Astrocyte (in vitro differentiated cells and primary cell): ENCODE data around the gene SEPTIN3. TPM values are rescaled to one million over a fixed set of nuclear protein-coding genes. Genes with fewer than 3 reads are reported as not detected.

ENCODE experiments used
- DNase-seq: peaks from one replicate; pipeline ENCODE4 v3.0.0-alpha.2; 2010; ENCODE audit warnings: low read depth
- FAIRE-seq: peaks from 2 replicates; lab custom pipeline; 2011; peaks lifted over from hg19 to GRCh38; lab: Jason Lieb, UNC
- H2AFZ ChIP-seq: 2 replicates; pipeline ENCODE4 v1.6.0; 2012; ENCODE audit warnings: low read depth, low read length, inconsistent platforms
- H3K27ac ChIP-seq: 2 replicates; pipeline ENCODE4 v1.5.1; 2011; ENCODE audit warnings: low read depth, low read length, inconsistent platforms
- H3K27me3 ChIP-seq: 2 replicates; pipeline ENCODE4 v1.6.0; 2011; ENCODE audit warnings: low read length, inconsistent platforms; ENCODE audit not compliant: insufficient read depth
- H3K36me3 ChIP-seq: 2 replicates; pipeline ENCODE4 v1.5.1; 2011; ENCODE audit warnings: low read length, inconsistent platforms; ENCODE audit not compliant: insufficient read depth
- H3K4me1 ChIP-seq: 2 replicates; pipeline ENCODE4 v1.5.1; 2011; ENCODE audit warnings: low read length, inconsistent platforms; ENCODE audit not compliant: insufficient read depth
- H3K4me2 ChIP-seq: 2 replicates; pipeline ENCODE4 v1.6.0; 2012; ENCODE audit warnings: low read length, inconsistent platforms
- H3K4me3 ChIP-seq: 2 replicates; pipeline ENCODE4 v1.5.1; 2011; ENCODE audit warnings: low read depth, mild to moderate bottlenecking, low read length, inconsistent platforms; ENCODE audit not compliant: insufficient read depth
- H3K79me2 ChIP-seq: 2 replicates; pipeline ENCODE4 v1.6.0; 2012; ENCODE audit warnings: mild to moderate bottlenecking, low read length, inconsistent platforms; ENCODE audit not compliant: insufficient read depth
- H3K9ac ChIP-seq: 2 replicates; pipeline ENCODE4 v1.6.0; 2012; ENCODE audit warnings: mild to moderate bottlenecking, low read length, inconsistent platforms
- H3K9me3 ChIP-seq: 2 replicates; pipeline ENCODE4 v1.5.1; 2012; ENCODE audit warnings: low read depth, mild to moderate bottlenecking, low read length, inconsistent platforms; ENCODE audit not compliant: insufficient read depth
- H4K20me1 ChIP-seq: 2 replicates; pipeline ENCODE4 v1.6.0; 2012; ENCODE audit warnings: low read length, inconsistent platforms; ENCODE audit not compliant: insufficient read depth
- H3K27ac Mint-ChIP-seq: one replicate; pipeline ENCODE4 v1.8.0; 2021; ENCODE audit warnings: mild to moderate bottlenecking, mixed read lengths; ENCODE audit not compliant: unreplicated experiment
- H3K27me3 Mint-ChIP-seq: one replicate; pipeline ENCODE4 v1.8.0; 2021; ENCODE audit warnings: low read depth, mixed read lengths; ENCODE audit not compliant: unreplicated experiment
- H3K36me3 Mint-ChIP-seq: one replicate; pipeline ENCODE4 v1.8.0; 2021; ENCODE audit warnings: low read depth, mixed read lengths; ENCODE audit not compliant: unreplicated experiment
- H3K4me1 Mint-ChIP-seq: one replicate; pipeline ENCODE4 v1.8.0; 2021; ENCODE audit warnings: low read depth, mixed read lengths; ENCODE audit not compliant: unreplicated experiment
- H3K4me3 Mint-ChIP-seq: one replicate; pipeline ENCODE4 v1.8.0; 2021; ENCODE audit warnings: mild to moderate bottlenecking, moderate library complexity, mixed read lengths; ENCODE audit not compliant: unreplicated experiment
- H3K9me3 Mint-ChIP-seq: one replicate; pipeline ENCODE4 v1.8.0; 2021; ENCODE audit warnings: mild to moderate bottlenecking, mixed read lengths; ENCODE audit not compliant: unreplicated experiment
- CTCF ChIP-seq: IDR thresholded peaks from 2 replicates; pipeline ENCODE4 v1.5.1; 2011; ENCODE audit warnings: low read depth, mild to moderate bottlenecking, inconsistent platforms, low read length, moderate library complexity; ENCODE audit not compliant: insufficient read depth
- EZH2 ChIP-seq: IDR thresholded peaks from 2 replicates; pipeline ENCODE4 v1.6.1; 2012; ENCODE audit warnings: mild to moderate bottlenecking, low read length, inconsistent platforms; ENCODE audit not compliant: insufficient read depth
- total RNA-seq: library from RNA; stranded (reverse); gene quantifications from 2 replicates; pipeline ENCODE4 v1.2.1, GENCODE V29; 2021

Gene SEPTIN3
- total RNA-seq, 1 donor from 2014 or later, result 0.52 TPM

- no peak for TF ChIP-seq EZH2
- Mint-ChIP-seq H3K4me1 (peaks cover 4% of the 10 kb centered on the region), H3K9me3 (peaks cover 1% of the 10 kb centered on the region), H3K4me3 (no peak overlapping the region), H3K27me3 (peaks cover 19% of the 10 kb centered on the region), H3K27ac (no peak overlapping the region), H3K36me3 (peaks cover 1% of the 10 kb centered on the region)
- H3K4me3 ChIP-seq, result no peak overlapping the region
- H3K4me1 ChIP-seq, result no peaks in the 10 kb centered on the region
- no peaks in the 10 kb centered on the region for H4K20me1 ChIP-seq
- H3K9me3 ChIP-seq, result no peaks in the 10 kb centered on the region
- DNase-seq (no peak), FAIRE-seq (no peak)
- H3K9ac ChIP-seq, result no peak overlapping the region
- H3K27me3 ChIP-seq, result no peaks in the 10 kb centered on the region
- no peak overlapping the region for H3K4me2 ChIP-seq
- no peak overlapping the region for H3K27ac ChIP-seq
- H2AFZ ChIP-seq, result no peak overlapping the region
- H3K79me2 ChIP-seq, result no peaks in the 10 kb centered on the region
- no peaks in the 10 kb centered on the region for H3K36me3 ChIP-seq
These were observed 21.9 kb downstream of the SEPTIN3 start for GRCh38 chr22:41991111-41991510.

GRCh38 chr22:41992496-41992895 is 23.3 kb downstream of the SEPTIN3 start:
- H3K9ac ChIP-seq, result no peak overlapping the region
- H4K20me1 ChIP-seq, result no peaks in the 10 kb centered on the region
- H3K4me1 ChIP-seq, result no peaks in the 10 kb centered on the region
- H3K27ac ChIP-seq, result no peak overlapping the region
- H3K4me2 ChIP-seq, result no peak overlapping the region
- no peak overlapping the region for H3K4me3 ChIP-seq
- no peak overlapping the region for H2AFZ ChIP-seq
- H3K9me3 ChIP-seq, result no peaks in the 10 kb centered on the region
- FAIRE-seq, result no peak
- Mint-ChIP-seq H3K4me3 (no peak overlapping the region), H3K36me3 (no peaks in the 10 kb centered on the region), H3K4me1 (peaks cover 4% of the 10 kb centered on the region), H3K27ac (no peak overlapping the region), H3K9me3 (peaks cover under 1% of the 10 kb centered on the region), H3K27me3 (peaks cover 27% of the 10 kb centered on the region)
- no peaks in the 10 kb centered on the region for H3K79me2 ChIP-seq
- DNase-seq, result no peak
- TF ChIP-seq CTCF (no peak), EZH2 (no peak)
- no peaks in the 10 kb centered on the region for H3K36me3 ChIP-seq
- no peaks in the 10 kb centered on the region for H3K27me3 ChIP-seq

- H3K27ac ChIP-seq, result no peak overlapping the region
- Mint-ChIP-seq H3K36me3 (no peaks in the 10 kb centered on the region), H3K4me1 (peaks cover 4% of the 10 kb centered on the region), H3K4me3 (no peak overlapping the region), H3K9me3 (peaks cover 2% of the 10 kb centered on the region), H3K27me3 (peaks cover 29% of the 10 kb centered on the region), H3K27ac (no peak overlapping the region)
- H4K20me1 ChIP-seq, result no peaks in the 10 kb centered on the region
- no peaks in the 10 kb centered on the region for H3K9me3 ChIP-seq
- no peaks in the 10 kb centered on the region for H3K4me1 ChIP-seq
- no peak overlapping the region for H3K9ac ChIP-seq
- no peak for DNase-seq
- TF ChIP-seq CTCF (no peak), EZH2 (no peak)
- no peak overlapping the region for H3K4me2 ChIP-seq
- H3K79me2 ChIP-seq, result no peaks in the 10 kb centered on the region
- H2AFZ ChIP-seq, result no peak overlapping the region
- FAIRE-seq, result no peak
- H3K36me3 ChIP-seq, result no peaks in the 10 kb centered on the region
- H3K4me3 ChIP-seq, result no peak overlapping the region
- H3K27me3 ChIP-seq, result no peaks in the 10 kb centered on the region
These were observed 26.0 kb downstream of the SEPTIN3 start for GRCh38 chr22:41995211-41995610.
